ENCODE data around the gene BLOC1S5. TPM values are rescaled to one million over a fixed set of nuclear protein-coding genes. Genes with fewer than 3 reads are reported as not detected.

BLOC1S5 gene
- total and polyA plus RNA-seq, 4 donors = 3.5 to 20.5 (median 6.6) TPM

- Histone ChIP-seq H3K4me3 (no peak overlapping the region), H3K9me3 (ENCODE audit: control insufficient read depth in 4 of 4, insufficient read depth in 3 of 4, low read length in 3 of 4) (peaks cover 0 to 3% (median 0%) of the 10 kb centered on the region in 4 donors), H3K9ac (ENCODE audit: insufficient read depth in 1 of 2, low read length in 2 of 2) (no peak overlapping the region), H3K27me3 (ENCODE audit: control insufficient read depth in 3 of 3, insufficient read depth in 3 of 3, low read length in 2 of 3) (no peaks in the 10 kb centered on the region), H3K27ac (ENCODE audit: low read depth in 1 of 2, low read length in 1 of 2) (no peak overlapping the region), H3K36me3 (ENCODE audit: control insufficient read depth in 4 of 4, insufficient read depth in 4 of 4, low read length in 4 of 4) (no peaks in the 10 kb centered on the region), H3K4me1 (ENCODE audit: control insufficient read depth in 5 of 5, insufficient read depth in 5 of 5, low read length in 5 of 5) (peaks cover 0 to 16% (median 3%) of the 10 kb centered on the region in 5 donors)
- TF ChIP-seq CTCF (IDR thresholded peaks at IDR 0.05; ENCODE audit: control extremely low read depth, extremely low read depth) = no peak
- ATAC-seq (ENCODE audit: insufficient read depth, low FRiP score) (no peak), DNase-seq (no peak)
- 80 to 89% methylated on average over 3 of the region's 3 CpGs for WGBS, 2 donors
Observed at GRCh38 chr6:7978736-7979135, 85.5 kb downstream of the BLOC1S5 start.

- Histone ChIP-seq H3K4me1 (ENCODE audit: control insufficient read depth in 5 of 5, insufficient read depth in 5 of 5, low read length in 5 of 5) (peaks cover 0 to 16% (median 3%) of the 10 kb centered on the region in 5 donors), H3K27me3 (ENCODE audit: control insufficient read depth in 3 of 3, insufficient read depth in 3 of 3, low read length in 2 of 3) (no peaks in the 10 kb centered on the region), H3K36me3 (ENCODE audit: control insufficient read depth in 4 of 4, insufficient read depth in 4 of 4, low read length in 4 of 4) (no peaks in the 10 kb centered on the region), H3K9ac (ENCODE audit: insufficient read depth in 1 of 2, low read length in 2 of 2) (no peak overlapping the region), H3K4me3 (no peak overlapping the region), H3K9me3 (ENCODE audit: control insufficient read depth in 4 of 4, insufficient read depth in 3 of 4, low read length in 3 of 4) (peaks cover 0 to 3% (median 0%) of the 10 kb centered on the region in 4 donors), H3K27ac (ENCODE audit: low read depth in 1 of 2, low read length in 1 of 2) (no peak overlapping the region)
- ATAC-seq (ENCODE audit: insufficient read depth, low FRiP score) = no peak
- DNase-seq = no peak
- no peak for TF ChIP-seq CTCF (IDR thresholded peaks at IDR 0.05; ENCODE audit: control extremely low read depth, extremely low read depth)
- 79 to 87% methylated on average over 8 of the region's 8 CpGs for WGBS, 2 donors
Observed at GRCh38 chr6:7976485-7977056, 87.6 kb downstream of the BLOC1S5 start.

- H3K4me3 ChIP-seq = no peak overlapping the region
- DNase-seq (peak in 2 of 3 donors; percentile 5 to 12), ATAC-seq (ENCODE audit: insufficient read depth, low FRiP score) (no peak)
- WGBS, 2 donors = 17 to 25% methylated on average over 8 of the region's 8 CpGs
- no peak for TF ChIP-seq CTCF (IDR thresholded peaks at IDR 0.05; ENCODE audit: control extremely low read depth, extremely low read depth)
- peak overlapping the region; percentile 3 to 7 for H3K27ac ChIP-seq (ENCODE audit: low read depth in 1 of 2, low read length in 1 of 2)
- no peaks in the 10 kb centered on the region for H3K36me3 ChIP-seq (ENCODE audit: control insufficient read depth in 4 of 4, insufficient read depth in 4 of 4, low read length in 4 of 4)
- peaks cover 0 to 16% (median 3%) of the 10 kb centered on the region in 5 donors for H3K4me1 ChIP-seq (ENCODE audit: control insufficient read depth in 5 of 5, insufficient read depth in 5 of 5, low read length in 5 of 5)
- H3K9me3 ChIP-seq (ENCODE audit: control insufficient read depth in 4 of 4, insufficient read depth in 3 of 4, low read length in 3 of 4) = peaks cover 0 to 3% (median 0%) of the 10 kb centered on the region in 4 donors
- no peak overlapping the region for H3K9ac ChIP-seq (ENCODE audit: insufficient read depth in 1 of 2, low read length in 2 of 2)
- H3K27me3 ChIP-seq (ENCODE audit: control insufficient read depth in 3 of 3, insufficient read depth in 3 of 3, low read length in 2 of 3) = no peaks in the 10 kb centered on the region
Observed at GRCh38 chr6:7975764-7976146, 88.4 kb downstream of the BLOC1S5 start.
